Cerebellar cortex (tissue), 1 donor: ENCODE measurements around the gene NDP.
"Not testable (repeated sequence)": the region's sequence is repeated elsewhere in the genome, so short reads cannot be mapped to it uniquely, and the experiment has no call there.

ENCODE experiments used
- DNase-seq: peaks from one replicate; pipeline ENCODE4 v3.0.0-alpha.2; 2015; ENCODE audit warnings: low spot score

NDP gene

DNA sequence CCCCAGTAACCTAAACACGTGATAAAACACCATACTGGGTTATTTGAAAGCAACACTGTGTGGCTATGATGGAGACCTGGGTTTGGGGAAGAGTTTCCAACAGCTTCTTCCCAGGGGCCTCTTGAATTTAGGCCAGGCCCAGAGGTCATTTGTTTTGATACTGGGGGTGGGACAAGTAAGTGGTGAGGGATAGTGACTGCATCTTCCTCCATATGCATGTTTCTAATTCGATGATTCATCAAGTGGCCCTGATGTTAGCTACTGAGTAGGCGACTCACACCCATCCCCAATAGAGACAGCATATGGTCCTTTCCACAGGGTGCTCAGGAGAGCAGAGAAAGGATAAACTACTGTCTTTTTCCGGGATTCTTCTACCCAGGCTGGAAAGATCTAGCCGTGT is 2.7 kb downstream of the NDP start:
- peak; percentile 31 for DNase-seq

DNA sequence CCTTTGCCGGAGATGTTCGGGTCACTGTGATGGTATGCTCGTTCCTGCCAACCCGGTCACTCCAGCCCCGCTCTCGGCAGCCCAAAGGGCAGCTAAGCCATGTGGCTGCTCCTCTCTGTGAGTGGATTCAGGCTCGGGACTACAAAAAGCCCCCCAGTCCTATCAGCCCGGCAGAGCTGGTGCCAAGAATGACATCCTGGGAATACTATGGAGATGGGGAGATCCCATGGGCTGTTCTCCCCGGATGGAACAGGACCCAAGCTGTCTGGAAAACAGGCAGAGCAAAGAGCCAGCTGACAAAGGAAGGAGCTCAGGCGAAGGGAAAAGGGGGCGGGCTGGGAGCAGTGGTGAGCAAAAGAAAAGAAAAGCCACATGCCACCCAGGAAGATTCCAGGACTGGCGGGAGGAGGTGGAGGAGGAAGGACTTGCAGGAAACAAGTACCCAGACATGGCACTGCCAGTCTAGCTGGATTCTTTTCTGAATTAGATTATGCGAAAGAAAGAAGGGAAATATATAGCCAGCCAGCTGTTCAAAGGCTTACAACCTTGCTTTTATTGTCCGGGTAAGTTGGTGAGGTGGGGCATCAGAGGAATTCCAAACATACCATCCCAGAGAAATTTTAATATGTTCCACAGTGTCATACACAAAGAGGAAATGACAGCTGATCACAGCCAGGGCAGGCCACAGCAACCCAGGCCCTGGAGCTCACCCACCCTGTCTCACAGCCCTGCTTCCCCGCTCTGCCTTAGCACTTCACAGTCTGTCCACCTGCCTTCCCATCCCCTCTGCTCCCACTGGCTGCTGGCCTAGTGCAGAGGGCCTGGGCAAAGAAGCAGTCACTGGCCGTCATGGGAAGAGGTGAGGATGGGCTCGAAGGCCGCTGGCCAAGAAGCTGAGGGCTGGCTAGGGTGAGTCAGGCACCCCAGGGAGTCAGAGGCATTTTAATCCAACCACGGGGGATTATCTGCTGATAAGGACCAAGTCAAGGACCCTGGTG is 3.4 kb downstream of the NDP start:
- DNase-seq: peak; percentile 52

DNA sequence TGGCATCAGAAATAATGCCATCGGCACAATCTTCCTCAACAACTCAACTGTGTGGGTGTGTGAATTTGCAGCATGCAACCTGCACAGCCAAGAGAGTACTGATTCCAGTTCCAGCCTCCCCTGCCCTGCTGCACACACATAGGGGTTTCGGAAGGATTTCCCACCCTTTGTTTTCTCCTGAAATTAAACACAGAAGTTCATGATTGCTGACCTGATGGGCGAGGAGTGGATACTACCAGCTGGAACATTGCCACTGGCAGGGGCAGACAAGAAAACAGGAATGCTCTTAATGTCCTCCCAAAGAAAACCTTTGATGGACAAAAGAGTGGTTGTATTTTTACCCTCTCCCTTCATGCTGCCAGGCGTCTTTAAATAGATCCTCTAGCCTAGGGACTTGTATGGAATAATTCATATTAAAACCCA is 4.8 kb downstream of the NDP start:
- peak; percentile 44 for DNase-seq

DNA sequence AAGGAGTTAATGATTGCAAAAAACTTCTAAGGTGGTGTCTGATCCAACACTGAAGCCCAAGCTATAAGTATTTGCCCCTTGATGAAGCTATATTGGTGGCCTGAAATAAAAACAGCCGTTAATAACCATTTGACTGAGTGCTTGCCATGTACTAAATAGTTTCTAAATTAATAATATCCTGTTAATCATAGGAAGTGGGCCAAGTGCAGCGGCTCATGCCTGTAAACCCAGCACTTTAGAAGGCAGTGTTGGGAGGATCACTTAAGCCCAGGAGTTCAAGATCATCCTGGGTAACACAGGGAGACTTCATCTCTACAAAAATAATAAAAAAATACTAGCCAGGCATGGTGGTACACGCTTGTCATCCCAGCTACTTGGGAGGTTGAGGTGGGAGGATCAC is 8.3 kb downstream of the NDP start:
- DNase-seq: no peak

GRCh38 chrX:43963726-43964125 is 9.5 kb downstream of the NDP start:
- peak; percentile 45 for DNase-seq

DNA sequence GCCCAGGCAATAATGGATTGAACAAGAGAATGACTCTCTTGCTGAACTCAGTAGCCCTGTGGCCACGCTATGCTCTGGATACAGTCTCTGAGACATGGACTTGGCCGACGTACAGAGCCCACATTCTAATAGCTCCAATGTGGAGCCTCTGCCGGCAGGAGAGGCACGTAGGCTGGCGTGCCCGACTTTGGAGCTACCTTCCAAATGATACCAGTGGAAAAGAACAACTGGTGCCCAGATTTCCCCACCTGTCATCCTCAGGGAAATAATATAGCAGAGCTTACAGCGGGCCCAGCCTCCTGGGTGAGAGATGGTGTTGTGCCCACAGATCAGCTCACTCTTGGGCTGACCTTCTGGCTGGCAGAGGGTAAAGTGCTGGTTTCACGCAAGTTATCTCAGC is 10.6 kb downstream of the NDP start:
- peak; percentile 71 for DNase-seq

GRCh38 chrX:43961699-43962098 is 11.5 kb downstream of the NDP start:
- DNase-seq: no peak

- peak; percentile 93 for DNase-seq
Observed at GRCh38 chrX:43958529-43958928, 14.7 kb downstream of the NDP start.

GRCh38 chrX:43956034-43956433 is 17.2 kb downstream of the NDP start:
- no peak for DNase-seq

DNA sequence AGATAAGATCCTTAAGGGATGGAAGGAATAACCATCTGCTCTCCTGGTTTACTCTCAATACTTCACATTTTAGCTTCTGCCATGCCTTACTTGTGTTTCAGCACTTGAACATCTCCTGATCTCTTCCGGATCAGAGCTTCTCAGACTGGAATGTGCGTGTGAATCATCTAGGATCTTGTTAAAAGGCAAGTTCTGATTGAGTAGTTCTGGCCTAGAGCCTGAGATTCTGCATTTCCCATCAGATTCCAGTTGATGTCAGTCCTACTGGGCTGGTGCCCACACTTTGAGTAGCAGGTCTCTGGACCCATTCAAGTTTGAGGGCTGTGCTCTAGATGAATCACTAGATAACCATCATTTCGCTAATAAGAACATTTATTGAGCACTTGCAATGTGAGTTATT is 20.0 kb downstream of the NDP start:
- no peak for DNase-seq

DNA sequence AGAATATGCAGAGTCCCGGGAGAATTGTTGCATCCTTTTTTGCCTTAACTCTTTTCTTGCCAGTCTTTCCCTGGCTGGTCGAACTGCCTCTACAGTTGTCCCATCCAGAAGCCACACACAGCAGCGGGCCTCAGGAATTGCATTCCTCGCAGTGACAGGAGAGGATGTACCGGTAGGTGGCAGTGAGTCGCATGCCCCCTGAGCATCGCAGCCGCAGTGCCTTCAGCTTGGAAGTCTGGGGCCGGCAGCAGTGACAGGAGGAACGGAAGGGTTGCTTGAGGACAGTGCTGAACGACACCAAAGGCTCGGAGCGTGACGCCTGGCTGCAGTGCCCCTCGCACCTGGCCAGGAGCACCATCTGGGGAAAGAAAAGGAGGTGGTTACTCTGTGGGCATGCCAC is 23.5 kb downstream of the NDP start:
- peak; percentile 74 for DNase-seq

DNA sequence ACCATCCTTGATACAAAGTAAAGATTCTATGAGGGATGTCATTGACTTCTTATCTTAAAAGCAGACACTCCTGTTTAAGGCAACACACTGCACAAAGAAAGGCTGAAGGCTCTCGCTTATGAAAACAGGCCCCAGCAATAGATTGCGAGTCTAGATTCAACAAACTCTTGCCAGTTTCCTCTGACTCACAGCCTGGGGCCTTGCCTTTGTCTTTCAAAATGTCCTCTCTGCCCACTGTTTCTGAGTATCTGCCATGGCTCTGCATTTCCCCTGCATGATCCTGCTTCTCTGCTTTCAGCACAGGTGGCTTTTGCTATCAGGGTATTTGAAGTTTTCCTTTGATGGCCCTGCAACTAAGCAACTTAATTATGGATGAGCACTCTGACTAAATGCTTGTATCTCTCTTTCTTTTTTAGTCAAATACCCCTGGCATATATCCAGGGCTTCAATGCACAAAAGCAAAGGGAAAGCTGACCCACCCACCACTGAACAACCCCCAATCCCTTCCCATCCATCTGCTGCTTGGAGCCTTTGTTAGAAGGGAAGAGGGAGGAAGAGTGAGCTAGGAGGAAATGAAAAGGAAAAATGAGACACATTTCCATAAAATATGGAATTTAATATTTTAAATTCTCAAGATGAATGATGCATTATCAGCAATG is 32.2 kb downstream of the NDP start:
- no peak for DNase-seq

DNA sequence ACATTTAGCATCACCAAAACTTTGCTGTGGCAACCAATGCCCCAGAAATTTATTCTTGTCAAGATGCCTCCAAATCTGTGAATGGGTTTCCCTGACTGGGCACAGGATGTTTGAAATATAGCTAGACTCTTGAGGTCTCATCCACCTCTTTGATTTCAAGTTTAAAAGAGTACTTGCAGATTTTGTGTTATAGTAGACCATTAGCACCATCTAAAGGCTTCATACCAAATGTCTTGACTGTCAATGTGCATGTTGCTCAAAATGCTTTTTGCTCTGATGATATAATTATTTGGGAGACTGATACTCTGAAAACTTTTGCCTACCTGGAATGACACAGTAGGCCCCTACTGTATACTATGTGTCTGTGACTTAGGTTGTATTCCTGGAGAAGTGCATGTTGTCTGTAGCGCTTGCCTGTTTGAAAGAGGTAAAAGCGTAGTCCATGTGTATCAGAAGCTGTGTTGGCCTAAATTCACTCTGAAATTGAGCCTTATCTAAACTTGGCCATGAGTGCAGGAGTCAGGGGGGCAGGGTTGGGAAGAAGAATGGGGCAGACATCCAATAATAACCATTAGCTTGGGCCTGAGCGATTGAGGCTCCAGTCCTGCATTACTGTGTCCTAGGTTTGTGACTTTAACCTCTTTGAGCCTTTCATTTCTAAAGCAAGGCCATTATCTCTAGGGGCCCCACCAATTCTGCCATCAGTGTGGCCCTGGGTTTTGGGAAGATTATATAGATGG is 33.8 kb downstream of the NDP start:
- DNase-seq: no peak

DNA sequence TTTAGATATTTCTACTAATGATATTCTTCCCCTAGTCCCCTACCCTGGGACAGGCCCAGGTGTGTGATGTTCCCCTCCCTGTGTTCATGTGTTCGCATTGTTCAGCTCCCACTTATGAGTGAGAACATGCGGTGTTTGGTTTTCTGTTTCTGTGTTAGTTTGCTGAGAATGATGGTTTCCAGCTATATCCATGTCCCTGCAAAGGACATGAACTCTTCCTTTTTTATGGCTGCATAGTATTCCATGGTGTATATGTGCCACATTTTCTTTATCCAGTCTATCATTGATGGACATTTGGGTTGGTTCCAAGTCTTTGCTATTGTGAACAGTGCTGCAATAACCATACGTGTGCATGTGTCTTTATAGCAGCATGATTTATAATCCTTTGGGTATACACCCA is 51.2 kb downstream of the NDP start:
- not testable (repeated sequence) for DNase-seq

DNA sequence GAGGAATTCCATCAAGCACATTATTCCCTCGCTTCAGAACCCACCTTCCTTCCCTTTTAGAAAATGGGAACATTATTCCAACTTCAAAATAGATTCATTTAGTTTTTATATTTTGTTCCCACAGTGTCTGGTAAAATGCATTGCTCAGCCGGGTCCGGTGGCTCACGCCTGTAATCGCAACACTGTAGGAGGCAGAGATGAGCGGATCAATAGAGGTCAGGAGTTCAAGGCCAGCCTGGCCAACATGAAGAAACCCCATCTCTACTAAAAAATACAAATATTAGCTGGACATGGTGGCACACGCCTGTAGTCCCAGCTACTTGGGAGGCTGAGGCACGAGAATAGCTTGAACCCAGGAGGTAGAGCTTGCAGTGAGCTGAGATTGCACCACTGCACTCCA is 62.4 kb downstream of the NDP start:
- not testable (repeated sequence) for DNase-seq

- DNase-seq: no peak
Observed at GRCh38 chrX:43910012-43910411, 63.2 kb downstream of the NDP start.

GRCh38 chrX:43909141-43909540 is 64.0 kb downstream of the NDP start:
- DNase-seq: no peak

DNA sequence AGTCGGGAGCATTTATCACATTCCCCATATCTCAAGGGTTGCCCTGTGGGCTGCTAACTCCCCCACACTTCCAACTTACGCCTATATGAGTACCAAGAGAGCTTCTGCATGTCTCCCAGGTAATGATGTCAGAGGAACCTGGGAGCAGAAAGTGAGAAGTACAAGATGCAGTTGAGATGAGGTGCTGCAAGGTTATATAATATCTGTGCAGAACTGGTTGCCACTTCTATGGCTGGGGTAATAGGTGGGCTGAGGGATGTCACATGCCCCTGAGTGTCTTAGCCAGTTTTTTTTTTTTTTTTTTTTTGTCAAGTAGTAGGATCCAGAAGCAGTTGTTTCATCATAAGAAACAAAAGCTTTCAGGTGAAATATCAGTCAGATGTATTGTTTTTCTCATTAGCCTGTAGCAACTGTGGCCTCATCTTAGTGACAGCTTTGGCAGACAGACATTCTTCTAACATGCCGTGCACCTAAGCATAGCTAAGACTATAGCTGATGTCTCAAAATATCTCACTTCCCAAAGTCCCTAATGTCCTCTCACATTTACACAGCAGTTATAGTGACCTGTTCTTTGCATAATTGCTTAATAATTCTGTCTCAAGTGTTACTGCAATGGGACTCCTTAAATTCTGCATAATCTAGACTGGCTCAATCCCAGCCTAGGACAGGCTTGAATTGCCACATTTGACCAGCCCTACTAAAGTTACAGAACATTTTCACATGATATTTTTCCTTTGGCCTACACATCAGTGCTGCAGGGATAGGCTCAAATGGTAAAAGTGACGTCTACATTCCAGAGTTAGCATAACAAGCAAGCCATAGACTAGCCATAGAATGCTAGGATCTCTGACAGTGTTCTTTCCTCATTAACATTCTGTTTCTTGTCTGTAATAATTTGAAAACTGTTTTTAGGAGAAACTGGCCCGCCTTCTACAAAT is 73.0 kb downstream of the NDP start:
- no peak for DNase-seq
